PC-3 (cell line): ENCODE measurements around the gene CTSD. TPM values are rescaled to one million over a fixed set of nuclear protein-coding genes. Genes with fewer than 3 reads are reported as not detected.

Experiments
- ATAC-seq: fragments of 200-7000 bp; cut with Tn5 transposase; 2 replicates; pipeline ENCODE4 v1.9.1; 2020; ENCODE audit warnings: mild to moderate bottlenecking, moderate library complexity
- BruUV-seq: library from RNA; stranded (reverse); fragments of 400-500 nt; replicated peaks from 2 replicates; lab custom pipeline; 2021; lab: Mats Ljungman, UMichigan
- CTCF ChIA-PET: fragments of 300-600 bp; sonication (Branson Sonifier 250); formaldehyde crosslinking; loops from one replicate; lab custom pipeline; 2022; ENCODE audit warnings: antibody characterized with exemption; lab: Charles Lee
- POLR2A ChIA-PET: fragments of 300-600 bp; sonication (Branson Sonifier 250); formaldehyde crosslinking; loops from one replicate; lab custom pipeline; 2022; ENCODE audit warnings: antibody characterized with exemption; ENCODE audit not compliant: unreplicated experiment; lab: Charles Lee
- DNase-seq: peaks from one replicate; pipeline ENCODE4 v3.0.0-alpha.2; 2015
- H2AFZ ChIP-seq: fragments of 300-600 bp; sonication (generic); 2 replicates; pipeline ENCODE4 v1.6.0; 2016; ENCODE audit warnings: antibody characterized with exemption, low read length
- H3F3A ChIP-seq: fragments of 300-600 bp; sonication (generic); one replicate; pipeline ENCODE4 v1.6.0; 2017; ENCODE audit warnings: antibody characterized with exemption, low read length, control low read depth, mild to moderate bottlenecking; ENCODE audit not compliant: unreplicated experiment
- H3K27ac ChIP-seq: fragments of 300-600 bp; sonication (generic); 2 replicates; pipeline ENCODE4 v1.5.1; 2016; ENCODE audit warnings: mild to moderate bottlenecking, low read length
- H3K27me3 ChIP-seq: fragments of 300-600 bp; sonication (generic); 2 replicates; pipeline ENCODE4 v1.6.1; 2016; ENCODE audit warnings: low read length, mixed read lengths
- H3K36me3 ChIP-seq: fragments of 300-600 bp; sonication (generic); 2 replicates; pipeline ENCODE4 v1.6.1; 2016; ENCODE audit warnings: low read depth, mixed run types, low read length, mixed read lengths
- H3K4me1 ChIP-seq: fragments of 300-600 bp; sonication (generic); 2 replicates; pipeline ENCODE4 v1.5.1; 2016; ENCODE audit warnings: low read length; ENCODE audit not compliant: insufficient read depth
- H3K4me2 ChIP-seq: fragments of 300-600 bp; sonication (generic); 2 replicates; pipeline ENCODE4 v1.6.0; 2016; ENCODE audit warnings: low read length
- H3K4me3 ChIP-seq: fragments of 300-600 bp; sonication (generic); 2 replicates; pipeline ENCODE4 v1.5.1; 2016; ENCODE audit warnings: mild to moderate bottlenecking, low read length, mixed read lengths
- H3K79me2 ChIP-seq: fragments of 300-600 bp; sonication (generic); 2 replicates; pipeline ENCODE4 v1.6.1; 2017; ENCODE audit warnings: low read length, mixed read lengths
- H3K9ac ChIP-seq: fragments of 300-600 bp; sonication (generic); 2 replicates; pipeline ENCODE4 v1.6.0; 2016; ENCODE audit warnings: mild to moderate bottlenecking, low read length
- H3K9me2 ChIP-seq: fragments of 300-600 bp; sonication (generic); replicated peaks from 2 replicates; pipeline ENCODE4 v1.6.1; 2016; ENCODE audit warnings: mixed run types, low read length, mixed read lengths
- H3K9me3 ChIP-seq: fragments of 300-600 bp; sonication (generic); 2 replicates; pipeline ENCODE4 v1.6.1; 2016; ENCODE audit warnings: low read length, mixed read lengths
- H4K20me1 ChIP-seq: fragments of 300-600 bp; sonication (generic); 2 replicates; pipeline ENCODE4 v1.6.1; 2016; ENCODE audit warnings: low read length, mixed read lengths
- EZH2 ChIP-seq: fragments of 300-600 bp; sonication (generic); IDR thresholded peaks from one replicate; pipeline ENCODE4 v1.6.1; 2017; ENCODE audit warnings: antibody characterized with exemption, mild to moderate bottlenecking, low read length; ENCODE audit not compliant: unreplicated experiment
- EZH2phosphoT487 ChIP-seq: fragments of 300-600 bp; sonication (generic); IDR thresholded peaks from 2 replicates; pipeline ENCODE4 v1.6.1; 2018; ENCODE audit warnings: mild to moderate bottlenecking, antibody characterized with exemption, low read length, borderline replicate concordance
- intact Hi-C: fragments of 100-400 bp; cut with micrococcal nuclease; formaldehyde crosslinking; loops from 2 replicates; pipeline ENCODE4 v1.9.0; 2023
- total RNA-seq: library from RNA; depleted of rRNA; stranded (reverse); fragments of >200 nt; gene quantifications from 2 replicates; pipeline ENCODE4 v1.2.3, GENCODE V29; 2014
- TF ChIP-seq, protein P1 (sequence below): fragments of 300-600 bp; sonication (generic); conservative IDR thresholded peaks from 2 replicates; pipeline ENCODE4 v1.5.1; 2017; ENCODE audit warnings: antibody characterized with exemption, low read depth, mild to moderate bottlenecking, low read length

Gene CTSD
- total RNA-seq, 1 experiment from 2014 or later = 308 TPM

DNA sequence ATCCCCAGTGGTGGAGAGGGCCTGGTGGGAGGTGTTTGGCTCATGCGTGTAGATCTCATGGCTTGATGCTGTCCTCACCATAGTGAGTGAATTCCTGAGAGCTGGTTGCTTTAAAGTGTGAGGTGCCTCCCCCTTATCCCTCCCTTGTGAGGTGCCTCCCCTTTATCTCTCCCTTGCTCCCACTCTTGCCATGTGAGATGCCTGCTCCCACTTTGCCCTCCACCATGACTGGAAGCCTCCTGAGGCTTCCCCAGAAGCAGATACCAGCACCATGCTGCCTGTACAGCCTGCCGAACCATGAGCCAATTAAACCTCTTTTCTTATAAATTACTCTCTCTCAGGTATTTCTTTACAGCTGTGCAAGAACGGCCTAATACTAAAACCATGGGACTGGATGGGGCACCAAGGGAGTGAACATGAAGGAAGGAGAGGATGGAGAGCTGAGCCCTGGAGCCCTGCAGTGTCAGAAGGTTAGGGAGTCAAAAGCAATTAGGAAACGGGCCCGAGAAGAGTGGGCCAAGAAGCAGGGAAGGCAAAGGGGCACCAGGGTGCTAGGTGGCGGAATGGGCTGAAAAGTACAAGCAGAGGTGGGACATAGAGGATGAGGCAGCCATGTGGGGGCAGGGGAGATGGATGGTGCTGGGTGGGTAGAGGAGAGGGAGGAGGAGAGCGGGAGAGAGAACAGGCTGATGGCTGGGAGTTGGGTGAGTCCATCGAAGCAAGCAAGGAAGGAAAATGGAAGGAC is 22.8 kb downstream of the CTSD start:
- no TSS peak for BruUV-seq
- Histone ChIP-seq H3K4me2 (no peak overlapping the region), H3K4me1 (no peaks in the 10 kb centered on the region), H3K27me3 (peaks cover 8% of the 10 kb centered on the region; the same call in 1 of the 2 replicates), H3K36me3 (no peaks in the 10 kb centered on the region), H3K9me3 (no peaks in the 10 kb centered on the region), H3K27ac (no peak overlapping the region), H3K9me2 (no peaks in the 10 kb centered on the region), H3F3A (no peaks in the 10 kb centered on the region), H4K20me1 (no peaks in the 10 kb centered on the region), H3K9ac (no peak overlapping the region), H2AFZ (no peak overlapping the region), H3K4me3 (no peak overlapping the region), H3K79me2 (no peaks in the 10 kb centered on the region)
- ChIA-PET POLR2A (no interaction called here), CTCF (no interaction called here)
- no peak for DNase-seq
- intact Hi-C loops = no loop called here
- TF ChIP-seq, protein P1, sequence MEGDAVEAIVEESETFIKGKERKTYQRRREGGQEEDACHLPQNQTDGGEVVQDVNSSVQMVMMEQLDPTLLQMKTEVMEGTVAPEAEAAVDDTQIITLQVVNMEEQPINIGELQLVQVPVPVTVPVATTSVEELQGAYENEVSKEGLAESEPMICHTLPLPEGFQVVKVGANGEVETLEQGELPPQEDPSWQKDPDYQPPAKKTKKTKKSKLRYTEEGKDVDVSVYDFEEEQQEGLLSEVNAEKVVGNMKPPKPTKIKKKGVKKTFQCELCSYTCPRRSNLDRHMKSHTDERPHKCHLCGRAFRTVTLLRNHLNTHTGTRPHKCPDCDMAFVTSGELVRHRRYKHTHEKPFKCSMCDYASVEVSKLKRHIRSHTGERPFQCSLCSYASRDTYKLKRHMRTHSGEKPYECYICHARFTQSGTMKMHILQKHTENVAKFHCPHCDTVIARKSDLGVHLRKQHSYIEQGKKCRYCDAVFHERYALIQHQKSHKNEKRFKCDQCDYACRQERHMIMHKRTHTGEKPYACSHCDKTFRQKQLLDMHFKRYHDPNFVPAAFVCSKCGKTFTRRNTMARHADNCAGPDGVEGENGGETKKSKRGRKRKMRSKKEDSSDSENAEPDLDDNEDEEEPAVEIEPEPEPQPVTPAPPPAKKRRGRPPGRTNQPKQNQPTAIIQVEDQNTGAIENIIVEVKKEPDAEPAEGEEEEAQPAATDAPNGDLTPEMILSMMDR = no peak
- TF ChIP-seq EZH2phosphoT487 (no peak), EZH2 (no peak)
- no peak for ATAC-seq

GRCh38 chr11:1739576-1739975 is 24.2 kb downstream of the CTSD start:
- Histone ChIP-seq H3K9me2 (no peaks in the 10 kb centered on the region), H2AFZ (no peak overlapping the region), H3F3A (no peaks in the 10 kb centered on the region), H3K27me3 (peaks cover 8% of the 10 kb centered on the region; the same call in 1 of the 2 replicates), H3K4me2 (no peak overlapping the region), H4K20me1 (no peaks in the 10 kb centered on the region), H3K4me3 (no peak overlapping the region), H3K27ac (no peak overlapping the region), H3K36me3 (no peaks in the 10 kb centered on the region), H3K9me3 (no peaks in the 10 kb centered on the region), H3K79me2 (no peaks in the 10 kb centered on the region), H3K9ac (no peak overlapping the region), H3K4me1 (no peaks in the 10 kb centered on the region)
- ATAC-seq (no peak), DNase-seq (no peak)
- BruUV-seq = no TSS peak
- TF ChIP-seq EZH2 (no peak), EZH2phosphoT487 (no peak)
- TF ChIP-seq, protein P1 = no peak
- POLR2A ChIA-PET = no interaction called here
- CTCF ChIA-PET = interaction anchor here (0.5 kb wide), 1 partner anchor 93 kb away, joined by 4 read pairs; no protein-coding TSS in a partner anchor
- intact Hi-C loops = no loop called here

- no TSS peak for BruUV-seq
- H3K9me2 ChIP-seq = no peaks in the 10 kb centered on the region
- POLR2A ChIA-PET = no interaction called here
- H3K9me3 ChIP-seq = no peaks in the 10 kb centered on the region
- H3K27me3 ChIP-seq = peaks cover 15% of the 10 kb centered on the region
- no peak overlapping the region for H3K27ac ChIP-seq
- TF ChIP-seq EZH2 (no peak), EZH2phosphoT487 (no peak)
- TF ChIP-seq, protein P1 = no peak
- DNase-seq (no peak), ATAC-seq (no peak)
- no peak overlapping the region for H3K9ac ChIP-seq
- H3K4me2 ChIP-seq = no peak overlapping the region
- H3F3A ChIP-seq = no peaks in the 10 kb centered on the region
- no peak overlapping the region for H2AFZ ChIP-seq
- intact Hi-C loops = no loop called here
- H3K4me3 ChIP-seq = no peak overlapping the region
- no peaks in the 10 kb centered on the region for H3K36me3 ChIP-seq
- CTCF ChIA-PET = no interaction called here
- no peaks in the 10 kb centered on the region for H4K20me1 ChIP-seq
- H3K79me2 ChIP-seq = no peaks in the 10 kb centered on the region
- H3K4me1 ChIP-seq = no peaks in the 10 kb centered on the region
Measured at GRCh38 chr11:1738380-1738779, 25.3 kb downstream of the CTSD start.
